GM23338 (cell line): ENCODE results near the gene DCAF10. TPM values are rescaled to one million over a fixed set of nuclear protein-coding genes. Genes with fewer than 3 reads are reported as not detected.

Experiments
- polyA plus RNA-seq: library from polyadenylated mRNA; unstranded; fragments of >200 nt; fragmentation: Nextera tagmentation; extraction: Ambion mirVana; gene quantifications from 2 replicates; pipeline ENCODE4 v1.2.1, GENCODE V29; 2016
- total RNA-seq: library from RNA; depleted of rRNA; stranded (reverse); fragments of >200 nt; shearing (Covaris generic); gene quantifications from 2 replicates; pipeline ENCODE4 v1.2.3, GENCODE V29; 2014; rRNA removed

DCAF10 gene
- total and polyA plus RNA-seq, 2 experiments from 2014 or later, result 6.6 to 11.5 TPM

Other genes with a start within 250 kb of the DCAF10 start
- 11.5 and 13.4 TPM in 2 replicates for gene FBXO10, start 224.4 kb upstream of the DCAF10 start, total RNA-seq
- 3.4 TPM in 2 replicates for gene FBXO10, start 224.4 kb upstream of the DCAF10 start, polyA plus RNA-seq
- 142 and 158 TPM in 2 replicates for gene TOMM5, start 208.2 kb upstream of the DCAF10 start, total RNA-seq
- gene TOMM5, start 208.2 kb upstream of the DCAF10 start, polyA plus RNA-seq, result 529 and 593 TPM in 2 replicates
- gene FRMPD1, start 149.8 kb upstream of the DCAF10 start, total RNA-seq, result 0.12 and 0.63 TPM in 2 replicates
- 0.23 and 0.37 TPM in 2 replicates for gene FRMPD1, start 149.8 kb upstream of the DCAF10 start, polyA plus RNA-seq
- 3.1 and 3.4 TPM in 2 replicates for gene TRMT10B, start 47.0 kb upstream of the DCAF10 start, total RNA-seq
- gene TRMT10B, start 47.0 kb upstream of the DCAF10 start, polyA plus RNA-seq, result 10.8 and 12.2 TPM in 2 replicates
- gene EXOSC3, start 15.7 kb upstream of the DCAF10 start, total RNA-seq, result 59.9 and 62.3 TPM in 2 replicates
- 143 and 149 TPM in 2 replicates for gene EXOSC3, start 15.7 kb upstream of the DCAF10 start, polyA plus RNA-seq
- gene SLC25A51, start 103.3 kb downstream of the DCAF10 start, total RNA-seq, result 16.8 and 22.0 TPM in 2 replicates
- 5.3 and 5.8 TPM in 2 replicates for gene SLC25A51, start 103.3 kb downstream of the DCAF10 start, polyA plus RNA-seq